Measurements from ENCODE around the gene AACS. TPM values are rescaled to one million over a fixed set of nuclear protein-coding genes. Genes with fewer than 3 reads are reported as not detected.

AACS gene
- total and polyA plus RNA-seq, 2 donors (not counting 1 experiment from before 2014, with no cell fraction given) = 6.1 to 20.8 TPM

DNA sequence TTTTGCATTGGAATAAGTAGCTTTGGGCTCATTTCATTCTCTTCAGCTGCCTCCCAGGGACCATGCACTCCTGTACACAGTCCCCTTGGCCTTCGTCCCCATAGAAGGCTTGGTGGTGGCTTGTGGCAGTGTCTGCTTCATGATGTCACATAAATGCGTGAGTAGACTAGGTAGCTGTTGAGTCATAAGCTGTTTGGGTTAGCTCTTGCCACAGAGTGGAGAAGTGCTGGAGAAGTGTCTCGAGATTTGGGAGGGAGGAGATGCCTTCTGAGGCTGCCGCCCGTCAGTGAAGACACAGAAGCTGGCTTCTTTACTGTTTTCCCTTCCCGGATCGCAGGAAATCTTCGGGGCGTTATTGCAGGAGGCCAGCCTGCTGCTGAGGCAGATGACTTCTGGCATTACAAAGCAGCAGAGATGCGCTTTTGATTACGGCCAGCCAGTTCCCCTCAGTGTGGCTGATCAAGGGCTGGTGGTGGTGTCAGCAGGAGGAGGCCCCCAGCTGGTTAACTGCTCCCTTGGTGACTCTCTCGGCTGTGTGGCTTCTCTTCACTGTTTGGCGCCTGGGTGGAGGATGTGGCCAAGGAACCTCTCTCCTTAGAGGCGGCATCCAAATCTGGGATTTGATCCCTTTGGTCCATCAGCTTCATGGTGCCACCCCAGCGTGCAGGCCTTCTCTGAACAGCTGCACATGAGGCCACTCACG lies 67.6 kb downstream of the AACS start:
- H3K4me1 ChIP-seq (ENCODE audit: control insufficient read depth in 2 of 2, insufficient read depth in 2 of 2, low read length in 2 of 2) = no peaks in the 10 kb centered on the region
- no peak overlapping the region for H3K4me3 Mint-ChIP-seq
- intact Hi-C loops (cut with micrococcal nuclease) = no loop called here
- no peaks in the 10 kb centered on the region for H3K36me3 ChIP-seq (replicated peaks in 1 of 2; ENCODE audit: control extremely low read depth in 1 of 2, control insufficient read depth in 1 of 2, extremely low read depth in 1 of 2, insufficient read depth in 2 of 2, low read length in 1 of 2)
- no peaks in the 10 kb centered on the region for H3K27me3 Mint-ChIP-seq
- H3K4me2 ChIP-seq (replicated peaks; ENCODE audit: low read depth, low read length, poor library complexity, severe bottlenecking) = no peak overlapping the region
- no peaks in the 10 kb centered on the region for H3K9me3 Mint-ChIP-seq (ENCODE audit: insufficient read depth)
- H3K79me2 ChIP-seq (ENCODE audit: control insufficient read depth, insufficient read depth, low read length) = no peaks in the 10 kb centered on the region
- no peaks in the 10 kb centered on the region for H3K27me3 ChIP-seq (replicated peaks in 1 of 4; ENCODE audit: control extremely low read depth in 1 of 4, control insufficient read depth in 3 of 4, insufficient read depth in 4 of 4, low read length in 3 of 4)
- DNase-seq (no peak), ATAC-seq (ENCODE audit: low read depth) (no peak)
- no peaks in the 10 kb centered on the region for H4K20me1 ChIP-seq (ENCODE audit: control insufficient read depth, insufficient read depth, low read length, poor library complexity, severe bottlenecking)
- ChIA-PET POLR2A (no interaction called here), CTCF (no interaction called here)
- no peak overlapping the region for H3K4me3 ChIP-seq (ENCODE audit: control extremely low read depth in 1 of 5, extremely low read depth in 1 of 5, insufficient read depth in 1 of 5, low read depth in 2 of 5, low read length in 4 of 5)
- H3K9ac ChIP-seq (ENCODE audit: low read length) = no peak overlapping the region
- WGBS (ENCODE audit: insufficient coverage) = 96% methylated on average over 15 of the region's 16 CpGs
- TF ChIP-seq, protein P1, sequence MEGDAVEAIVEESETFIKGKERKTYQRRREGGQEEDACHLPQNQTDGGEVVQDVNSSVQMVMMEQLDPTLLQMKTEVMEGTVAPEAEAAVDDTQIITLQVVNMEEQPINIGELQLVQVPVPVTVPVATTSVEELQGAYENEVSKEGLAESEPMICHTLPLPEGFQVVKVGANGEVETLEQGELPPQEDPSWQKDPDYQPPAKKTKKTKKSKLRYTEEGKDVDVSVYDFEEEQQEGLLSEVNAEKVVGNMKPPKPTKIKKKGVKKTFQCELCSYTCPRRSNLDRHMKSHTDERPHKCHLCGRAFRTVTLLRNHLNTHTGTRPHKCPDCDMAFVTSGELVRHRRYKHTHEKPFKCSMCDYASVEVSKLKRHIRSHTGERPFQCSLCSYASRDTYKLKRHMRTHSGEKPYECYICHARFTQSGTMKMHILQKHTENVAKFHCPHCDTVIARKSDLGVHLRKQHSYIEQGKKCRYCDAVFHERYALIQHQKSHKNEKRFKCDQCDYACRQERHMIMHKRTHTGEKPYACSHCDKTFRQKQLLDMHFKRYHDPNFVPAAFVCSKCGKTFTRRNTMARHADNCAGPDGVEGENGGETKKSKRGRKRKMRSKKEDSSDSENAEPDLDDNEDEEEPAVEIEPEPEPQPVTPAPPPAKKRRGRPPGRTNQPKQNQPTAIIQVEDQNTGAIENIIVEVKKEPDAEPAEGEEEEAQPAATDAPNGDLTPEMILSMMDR (IDR thresholded peaks at IDR 0.05) = no peak
- TF ChIP-seq EZH2 (IDR thresholded peaks at IDR 0.05; ENCODE audit: borderline replicate concordance, insufficient read depth, low read depth, low read length, poor library complexity, severe bottlenecking) = no peak
- H3K4me1 Mint-ChIP-seq = no peaks in the 10 kb centered on the region
- H3K27ac Mint-ChIP-seq = no peak overlapping the region
- no peak overlapping the region for H3K27ac ChIP-seq (ENCODE audit: low read length in 2 of 2)
- no peaks in the 10 kb centered on the region for H3K9me3 ChIP-seq (ENCODE audit: control extremely low read depth in 1 of 3, control insufficient read depth in 2 of 3, insufficient read depth in 1 of 3, low read length in 2 of 3)
- no peak overlapping the region for H2AFZ ChIP-seq (ENCODE audit: insufficient read depth, low read depth, low read length, poor library complexity, severe bottlenecking)

DNA sequence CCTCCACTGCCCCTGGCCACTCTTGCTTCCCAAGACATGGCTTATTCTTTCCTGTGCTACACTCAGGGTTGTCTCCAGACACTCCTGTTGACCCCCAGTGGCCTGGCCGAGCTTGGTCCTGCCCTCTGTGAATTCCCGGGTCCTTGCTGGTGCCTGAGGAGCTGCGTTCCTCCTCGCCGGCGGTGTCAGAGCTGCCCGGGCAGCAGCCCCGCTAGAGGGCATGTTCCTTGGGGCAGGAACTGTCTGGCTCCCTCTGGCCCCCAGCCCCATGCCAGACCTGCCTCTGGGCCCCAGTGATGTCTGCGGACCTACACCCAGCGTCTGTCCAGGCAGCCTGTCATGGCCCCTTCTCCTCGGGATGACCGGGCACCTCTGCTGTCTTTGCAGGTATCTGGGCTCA lies 68.4 kb downstream of the AACS start:
- 96% methylated on average over 12 of the region's 12 CpGs for WGBS (ENCODE audit: insufficient coverage)

More for the DNA sequence above, 68.4 kb downstream of the AACS start:
- no peaks in the 10 kb centered on the region for H3K27me3 ChIP-seq (replicated peaks in 1 of 4; ENCODE audit: control extremely low read depth in 1 of 4, control insufficient read depth in 3 of 4, insufficient read depth in 4 of 4, low read length in 3 of 4)
- H3K9me3 ChIP-seq (ENCODE audit: control extremely low read depth in 1 of 3, control insufficient read depth in 2 of 3, insufficient read depth in 1 of 3, low read length in 2 of 3) = no peaks in the 10 kb centered on the region
- Mint-ChIP-seq H3K27me3 (no peaks in the 10 kb centered on the region), H3K4me3 (no peak overlapping the region), H3K4me1 (no peaks in the 10 kb centered on the region), H3K27ac (no peak overlapping the region), H3K9me3 (ENCODE audit: insufficient read depth) (no peaks in the 10 kb centered on the region)
- no peak overlapping the region for H3K27ac ChIP-seq (ENCODE audit: low read length in 2 of 2)
- H4K20me1 ChIP-seq (ENCODE audit: control insufficient read depth, insufficient read depth, low read length, poor library complexity, severe bottlenecking) = no peaks in the 10 kb centered on the region
- no peaks in the 10 kb centered on the region for H3K79me2 ChIP-seq (ENCODE audit: control insufficient read depth, insufficient read depth, low read length)
- H3K4me3 ChIP-seq (ENCODE audit: control extremely low read depth in 1 of 5, extremely low read depth in 1 of 5, insufficient read depth in 1 of 5, low read depth in 2 of 5, low read length in 4 of 5) = no peak overlapping the region
- H3K4me2 ChIP-seq (replicated peaks; ENCODE audit: low read depth, low read length, poor library complexity, severe bottlenecking) = no peak overlapping the region
- CTCF ChIA-PET = no interaction called here
- H3K4me1 ChIP-seq (ENCODE audit: control insufficient read depth in 2 of 2, insufficient read depth in 2 of 2, low read length in 2 of 2) = no peaks in the 10 kb centered on the region
- intact Hi-C loops (cut with micrococcal nuclease) = no loop called here
- DNase-seq (no peak), ATAC-seq (ENCODE audit: low read depth) (no peak)
- no peaks in the 10 kb centered on the region for H3K36me3 ChIP-seq (replicated peaks in 1 of 2; ENCODE audit: control extremely low read depth in 1 of 2, control insufficient read depth in 1 of 2, extremely low read depth in 1 of 2, insufficient read depth in 2 of 2, low read length in 1 of 2)
- no peak overlapping the region for H3K9ac ChIP-seq (ENCODE audit: low read length)
- H2AFZ ChIP-seq (ENCODE audit: insufficient read depth, low read depth, low read length, poor library complexity, severe bottlenecking) = no peak overlapping the region
- POLR2A ChIA-PET = no interaction called here
- TF ChIP-seq EZH2 (IDR thresholded peaks at IDR 0.05; ENCODE audit: borderline replicate concordance, insufficient read depth, low read depth, low read length, poor library complexity, severe bottlenecking) = no peak
